ENCODE results near the gene EML3.

The EML3 gene

DNA sequence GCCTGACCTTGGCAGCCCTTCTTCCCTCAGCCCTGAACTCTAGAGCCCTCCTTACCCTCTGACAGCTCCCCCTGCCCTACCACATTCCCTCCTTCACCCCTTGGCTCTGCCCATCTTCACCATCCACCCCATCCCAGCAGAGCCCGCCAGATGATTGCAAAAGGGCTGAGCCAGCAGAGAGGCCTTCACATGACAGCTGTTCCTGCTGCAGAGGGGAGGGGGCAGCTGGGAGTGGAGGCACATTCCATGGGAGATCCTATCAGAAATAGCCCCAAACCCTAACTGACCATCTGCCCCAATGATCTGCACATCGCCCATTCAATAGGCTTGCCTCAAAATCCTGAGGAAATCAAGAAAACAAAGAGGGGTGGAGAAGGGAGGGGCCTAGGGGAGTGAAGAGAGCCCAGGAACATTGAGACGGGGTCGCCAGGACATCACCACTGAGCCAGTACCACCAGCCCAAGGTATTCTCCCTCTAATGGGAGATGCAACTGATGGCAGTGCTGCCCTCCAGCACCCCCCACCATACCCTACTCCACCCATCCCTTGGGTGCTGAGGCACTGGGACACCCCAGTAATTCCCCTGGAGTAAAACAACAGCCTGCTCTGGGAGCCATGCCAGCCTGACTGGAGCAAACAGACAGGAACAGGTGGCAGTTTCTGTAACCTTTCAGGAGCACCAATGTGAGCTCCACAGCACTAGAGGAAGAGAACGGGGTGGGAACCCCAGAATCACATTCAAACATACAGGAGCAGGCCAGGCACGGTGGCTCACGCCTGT is 58.0 kb downstream of the EML3 start:
- no peak for DNase-seq (ENCODE audit: low read depth, low spot score)
- POLR2A ChIA-PET: interaction anchor here (2.0 to 4.7 kb wide), 4 partner anchors 10 to 20 kb away, joined by 7 to 77 read pairs (median 16); partner anchors contain the start of gene EEF1G
- CTCF ChIA-PET: interaction anchor here (1.1 to 19.1 kb wide), 5 partner anchors 11 to 160 kb away, joined by 3 to 337 read pairs (median 43); partner anchors contain the start of genes AHNAK and SCGB1A1
- TF ChIP-seq, protein P1, sequence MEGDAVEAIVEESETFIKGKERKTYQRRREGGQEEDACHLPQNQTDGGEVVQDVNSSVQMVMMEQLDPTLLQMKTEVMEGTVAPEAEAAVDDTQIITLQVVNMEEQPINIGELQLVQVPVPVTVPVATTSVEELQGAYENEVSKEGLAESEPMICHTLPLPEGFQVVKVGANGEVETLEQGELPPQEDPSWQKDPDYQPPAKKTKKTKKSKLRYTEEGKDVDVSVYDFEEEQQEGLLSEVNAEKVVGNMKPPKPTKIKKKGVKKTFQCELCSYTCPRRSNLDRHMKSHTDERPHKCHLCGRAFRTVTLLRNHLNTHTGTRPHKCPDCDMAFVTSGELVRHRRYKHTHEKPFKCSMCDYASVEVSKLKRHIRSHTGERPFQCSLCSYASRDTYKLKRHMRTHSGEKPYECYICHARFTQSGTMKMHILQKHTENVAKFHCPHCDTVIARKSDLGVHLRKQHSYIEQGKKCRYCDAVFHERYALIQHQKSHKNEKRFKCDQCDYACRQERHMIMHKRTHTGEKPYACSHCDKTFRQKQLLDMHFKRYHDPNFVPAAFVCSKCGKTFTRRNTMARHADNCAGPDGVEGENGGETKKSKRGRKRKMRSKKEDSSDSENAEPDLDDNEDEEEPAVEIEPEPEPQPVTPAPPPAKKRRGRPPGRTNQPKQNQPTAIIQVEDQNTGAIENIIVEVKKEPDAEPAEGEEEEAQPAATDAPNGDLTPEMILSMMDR (IDR thresholded peaks at IDR 0.05; ENCODE audit: insufficient read depth, low read length, missing control alignments): no peak
- peak overlapping the region; percentile 45 for H3K4me3 ChIP-seq (ENCODE audit: low read depth, low read length)

DNA sequence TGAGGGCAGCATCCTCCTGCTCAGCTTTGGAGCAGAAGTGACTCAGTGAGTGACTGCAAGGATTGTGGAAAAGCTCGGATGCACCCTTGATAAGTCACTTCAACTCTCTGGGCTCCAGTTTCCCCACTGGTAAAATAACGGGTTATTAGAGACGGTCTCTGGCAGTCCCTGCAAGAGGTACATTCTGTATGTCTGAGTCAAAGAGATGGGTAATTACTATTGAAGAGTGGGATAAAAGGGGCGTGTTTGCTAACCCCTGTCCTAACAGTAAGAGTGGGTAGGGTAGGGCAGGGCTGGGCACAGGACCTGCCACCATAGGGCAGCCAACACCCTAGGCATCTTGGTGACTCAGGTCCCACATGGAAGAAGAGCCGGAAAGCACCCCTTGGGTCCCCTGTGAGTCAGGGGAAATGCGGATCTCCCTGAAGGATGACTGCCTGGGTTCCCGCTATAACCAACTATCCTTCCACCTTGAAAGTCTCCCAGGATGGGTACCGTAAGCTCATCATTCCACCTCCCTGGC is 58.7 kb downstream of the EML3 start:
- POLR2A ChIA-PET: interaction anchor here (1.0 to 4.7 kb wide), 9 partner anchors 10 to 287 kb away, joined by 4 to 77 read pairs (median 9); partner anchors contain the start of genes EEF1G and TUT1
- H3K4me3 ChIP-seq (ENCODE audit: low read depth, low read length): peak overlapping the region; percentile 45
- TF ChIP-seq, protein P1 (IDR thresholded peaks at IDR 0.05; ENCODE audit: insufficient read depth, low read length, missing control alignments): no peak
- CTCF ChIA-PET: interaction anchor here (1.1 to 19.1 kb wide), 5 partner anchors 11 to 159 kb away, joined by 3 to 337 read pairs (median 43); partner anchors contain the start of genes AHNAK and SCGB1A1
- peak; percentile 36 for DNase-seq (ENCODE audit: low read depth, low spot score)

DNA sequence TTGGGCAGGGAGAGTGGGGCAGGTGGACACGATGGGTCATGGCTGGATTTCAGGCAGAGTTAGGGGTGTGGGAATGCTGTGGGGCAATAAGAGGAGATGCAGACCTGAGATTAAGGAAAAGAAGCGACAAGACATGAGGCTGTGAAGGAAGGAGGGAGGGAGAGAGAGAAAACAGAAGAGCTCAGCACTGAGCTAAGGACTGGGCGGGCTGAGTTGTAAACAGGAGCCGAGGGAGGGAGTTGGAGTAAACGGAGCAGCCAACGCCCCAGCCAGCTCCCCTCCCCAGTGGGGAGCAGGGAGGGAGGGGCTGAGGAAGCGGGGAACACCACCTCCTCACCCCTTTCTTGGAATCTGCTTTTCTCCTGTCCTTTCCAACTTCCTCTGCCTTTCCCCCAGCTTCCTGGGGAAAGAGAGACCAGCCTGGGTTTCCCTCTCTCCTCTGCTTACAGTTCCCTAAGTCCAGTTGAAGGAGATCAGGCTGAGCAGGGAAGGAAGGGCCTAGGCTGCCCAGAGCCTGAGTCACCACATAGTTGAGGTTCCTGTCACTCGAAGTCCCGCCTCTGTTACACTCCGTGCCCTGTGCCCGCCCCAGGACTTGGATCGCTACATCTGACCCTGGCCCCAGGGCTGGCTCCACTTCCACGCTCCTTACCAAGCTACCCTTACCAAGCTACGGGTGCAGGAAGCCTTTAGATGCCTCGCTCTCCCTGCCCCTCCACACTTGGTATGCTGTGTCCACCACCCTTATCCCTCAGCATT is 59.3 kb downstream of the EML3 start:
- peak; percentile 77 for DNase-seq (ENCODE audit: low read depth, low spot score)
- peak overlapping the region; percentile 45 for H3K4me3 ChIP-seq (ENCODE audit: low read depth, low read length)
- CTCF ChIA-PET: interaction anchor here (0.5 to 19.1 kb wide), 9 partner anchors 7 to 163 kb away, joined by 3 to 337 read pairs (median 10); partner anchors contain the start of genes AHNAK and SCGB1A1
- POLR2A ChIA-PET: interaction anchor here (0.6 to 4.7 kb wide), 14 partner anchors 9 to 288 kb away, joined by 3 to 77 read pairs (median 5); partner anchors contain the start of genes C11orf98, CSKMT, EEF1G and TUT1
- TF ChIP-seq, protein P1 (IDR thresholded peaks at IDR 0.05; ENCODE audit: insufficient read depth, low read length, missing control alignments): no peak

DNA sequence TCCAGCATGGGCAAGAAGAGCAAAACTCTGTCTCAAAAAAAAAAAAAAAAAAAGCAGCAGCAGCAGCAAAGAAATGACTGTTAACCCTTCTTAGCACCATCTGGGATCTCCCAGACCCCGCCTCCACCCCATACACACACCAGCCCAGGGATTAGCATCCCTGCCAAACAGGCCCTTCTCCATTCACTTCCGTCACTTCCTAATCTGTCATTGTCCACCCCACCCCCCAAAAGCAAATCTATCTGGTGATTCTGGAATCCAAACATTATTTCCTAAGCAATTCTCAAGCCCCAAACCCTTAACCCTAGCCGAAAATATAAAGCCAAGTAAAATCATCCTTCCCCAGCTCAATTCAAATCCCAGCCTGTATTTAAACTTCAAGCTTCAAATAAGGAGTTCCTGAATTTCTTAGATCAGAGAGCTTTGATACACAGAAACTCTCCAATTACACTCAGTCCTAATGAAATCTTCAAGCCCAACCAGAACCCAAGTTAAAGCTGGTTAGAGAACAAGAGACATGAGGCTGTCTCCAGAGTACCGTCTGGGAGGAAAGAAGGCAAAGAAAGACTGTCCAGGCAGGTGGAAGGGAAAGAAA is 60.0 kb downstream of the EML3 start:
- ChIA-PET POLR2A (interaction anchor here (0.6 to 4.7 kb wide), 14 partner anchors 8 to 289 kb away, joined by 3 to 77 read pairs (median 5); partner anchors contain the start of genes C11orf98, CSKMT, EEF1G and TUT1), CTCF (interaction anchor here (0.8 to 19.1 kb wide), 7 partner anchors 8 to 162 kb away, joined by 3 to 337 read pairs (median 24); partner anchors contain the start of genes AHNAK and SCGB1A1)
- no peak for DNase-seq (ENCODE audit: low read depth, low spot score)
- TF ChIP-seq, protein P1 (IDR thresholded peaks at IDR 0.05; ENCODE audit: insufficient read depth, low read length, missing control alignments): no peak
- H3K4me3 ChIP-seq (ENCODE audit: low read depth, low read length): peak overlapping the region; percentile 45

Data from AG04449 (cell line).